ENCODE data around the gene DNAI7. TPM values are rescaled to one million over a fixed set of nuclear protein-coding genes. Genes with fewer than 3 reads are reported as not detected.

Gene DNAI7
- total RNA-seq, 1 experiment from 2014 or later: 2.9 TPM

DNA sequence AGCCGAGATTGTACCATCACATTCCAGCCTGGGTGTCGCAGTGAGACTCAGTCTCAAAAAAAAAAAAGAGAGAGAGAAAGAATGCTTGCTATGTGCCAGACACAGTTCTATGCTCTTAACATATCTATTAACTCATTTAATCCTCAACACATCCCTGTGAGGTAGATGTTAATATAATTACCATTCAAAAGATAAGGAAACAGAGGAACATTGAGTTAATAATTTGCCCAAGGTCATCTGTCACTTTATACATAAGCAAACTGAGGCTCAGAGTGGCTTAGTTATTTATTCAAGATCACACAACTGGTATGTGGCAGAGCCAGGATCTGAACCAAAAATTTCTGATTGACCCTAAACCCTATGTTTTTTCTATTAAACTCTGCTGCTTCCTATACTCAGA, 129.9 kb downstream of the DNAI7 start:
- H3K27ac ChIP-seq: no peak overlapping the region
- H3K9me3 ChIP-seq (ENCODE audit: insufficient read depth, low read depth): no peaks in the 10 kb centered on the region
- H3K36me3 ChIP-seq (ENCODE audit: low read depth): no peaks in the 10 kb centered on the region
- no peak overlapping the region for H3K4me3 ChIP-seq
- ChIA-PET CTCF (no interaction called here), POLR2A (ENCODE audit: unreplicated experiment) (no interaction called here)
- no peaks in the 10 kb centered on the region for H3K79me2 ChIP-seq (ENCODE audit: low read depth)
- DNase-seq: no peak
- no peaks in the 10 kb centered on the region for H3F3A ChIP-seq (ENCODE audit: insufficient read depth, low read depth)
- H3K9me2 ChIP-seq (ENCODE audit: insufficient read depth): no peaks in the 10 kb centered on the region
- TF ChIP-seq EZH2 (IDR thresholded peaks at IDR 0.05; ENCODE audit: low read depth): no peak
- TF ChIP-seq, protein P1, sequence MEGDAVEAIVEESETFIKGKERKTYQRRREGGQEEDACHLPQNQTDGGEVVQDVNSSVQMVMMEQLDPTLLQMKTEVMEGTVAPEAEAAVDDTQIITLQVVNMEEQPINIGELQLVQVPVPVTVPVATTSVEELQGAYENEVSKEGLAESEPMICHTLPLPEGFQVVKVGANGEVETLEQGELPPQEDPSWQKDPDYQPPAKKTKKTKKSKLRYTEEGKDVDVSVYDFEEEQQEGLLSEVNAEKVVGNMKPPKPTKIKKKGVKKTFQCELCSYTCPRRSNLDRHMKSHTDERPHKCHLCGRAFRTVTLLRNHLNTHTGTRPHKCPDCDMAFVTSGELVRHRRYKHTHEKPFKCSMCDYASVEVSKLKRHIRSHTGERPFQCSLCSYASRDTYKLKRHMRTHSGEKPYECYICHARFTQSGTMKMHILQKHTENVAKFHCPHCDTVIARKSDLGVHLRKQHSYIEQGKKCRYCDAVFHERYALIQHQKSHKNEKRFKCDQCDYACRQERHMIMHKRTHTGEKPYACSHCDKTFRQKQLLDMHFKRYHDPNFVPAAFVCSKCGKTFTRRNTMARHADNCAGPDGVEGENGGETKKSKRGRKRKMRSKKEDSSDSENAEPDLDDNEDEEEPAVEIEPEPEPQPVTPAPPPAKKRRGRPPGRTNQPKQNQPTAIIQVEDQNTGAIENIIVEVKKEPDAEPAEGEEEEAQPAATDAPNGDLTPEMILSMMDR (conservative IDR thresholded peaks at IDR 0.05): no peak
- no peaks in the 10 kb centered on the region for H3K27me3 ChIP-seq (ENCODE audit: insufficient read depth, low read depth)
- intact Hi-C loops (cut with micrococcal nuclease; ENCODE audit: unreplicated experiment): no loop called here
- no TSS peak for BruUV-seq (replicated peaks)
- no peaks in the 10 kb centered on the region for H4K20me1 ChIP-seq (ENCODE audit: insufficient read depth)
- H3K4me1 ChIP-seq (replicated peaks; ENCODE audit: insufficient read depth): no peaks in the 10 kb centered on the region
- no peak overlapping the region for H2AFZ ChIP-seq
- H3K4me2 ChIP-seq: no peak overlapping the region

DNA sequence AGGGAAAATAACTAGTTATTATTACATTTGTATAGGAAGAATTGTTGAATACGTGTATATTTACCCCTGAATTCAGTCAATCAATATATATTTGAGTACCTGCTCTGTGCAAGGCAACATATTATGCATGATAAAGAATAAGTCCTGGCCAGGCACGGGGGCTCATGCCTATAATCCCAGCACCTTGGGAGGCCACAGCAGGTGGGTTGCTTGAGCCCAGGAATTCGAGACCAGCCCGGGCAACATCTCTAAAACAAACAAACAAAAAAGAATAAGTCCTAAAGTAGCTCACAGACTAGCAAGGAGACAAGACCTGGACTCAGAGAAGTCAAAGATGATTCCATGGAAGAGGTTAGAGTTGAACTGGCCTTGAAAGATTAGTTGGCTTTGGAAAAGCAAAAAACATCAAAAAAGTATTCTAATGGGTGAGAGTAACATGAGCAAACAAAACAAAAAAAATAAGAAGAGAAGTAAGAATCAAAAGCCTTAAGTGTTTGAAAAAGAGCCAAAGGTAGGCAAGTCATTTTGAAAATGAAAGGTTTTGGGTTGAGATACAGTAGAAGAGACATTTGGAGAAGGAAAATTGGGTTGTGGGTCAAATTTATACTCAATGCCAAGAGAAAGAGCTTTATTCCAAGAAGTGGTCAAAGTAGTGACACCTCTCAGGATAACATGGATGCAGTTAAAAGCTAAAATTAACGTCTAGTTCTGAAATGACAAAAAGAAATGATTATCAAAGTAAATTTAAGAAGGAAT, 130.9 kb downstream of the DNAI7 start:
- no peaks in the 10 kb centered on the region for H3K36me3 ChIP-seq (ENCODE audit: low read depth)
- no peaks in the 10 kb centered on the region for H4K20me1 ChIP-seq (ENCODE audit: insufficient read depth)
- ChIA-PET POLR2A (ENCODE audit: unreplicated experiment) (no interaction called here), CTCF (no interaction called here)
- no peaks in the 10 kb centered on the region for H3K9me2 ChIP-seq (ENCODE audit: insufficient read depth)
- no peak overlapping the region for H3K4me2 ChIP-seq
- DNase-seq: no peak
- no TSS peak for BruUV-seq (replicated peaks)
- no peaks in the 10 kb centered on the region for H3K9me3 ChIP-seq (ENCODE audit: insufficient read depth, low read depth)
- no peaks in the 10 kb centered on the region for H3K79me2 ChIP-seq (ENCODE audit: low read depth)
- no peak overlapping the region for H3K4me3 ChIP-seq
- H2AFZ ChIP-seq: no peak overlapping the region
- H3K27ac ChIP-seq: no peak overlapping the region
- H3F3A ChIP-seq (ENCODE audit: insufficient read depth, low read depth): no peaks in the 10 kb centered on the region
- no peaks in the 10 kb centered on the region for H3K4me1 ChIP-seq (replicated peaks; ENCODE audit: insufficient read depth)
- intact Hi-C loops (cut with micrococcal nuclease; ENCODE audit: unreplicated experiment): no loop called here
- H3K27me3 ChIP-seq (ENCODE audit: insufficient read depth, low read depth): no peaks in the 10 kb centered on the region
- TF ChIP-seq EZH2 (IDR thresholded peaks at IDR 0.05; ENCODE audit: low read depth): no peak
- TF ChIP-seq, protein P1 (conservative IDR thresholded peaks at IDR 0.05): no peak

DNA sequence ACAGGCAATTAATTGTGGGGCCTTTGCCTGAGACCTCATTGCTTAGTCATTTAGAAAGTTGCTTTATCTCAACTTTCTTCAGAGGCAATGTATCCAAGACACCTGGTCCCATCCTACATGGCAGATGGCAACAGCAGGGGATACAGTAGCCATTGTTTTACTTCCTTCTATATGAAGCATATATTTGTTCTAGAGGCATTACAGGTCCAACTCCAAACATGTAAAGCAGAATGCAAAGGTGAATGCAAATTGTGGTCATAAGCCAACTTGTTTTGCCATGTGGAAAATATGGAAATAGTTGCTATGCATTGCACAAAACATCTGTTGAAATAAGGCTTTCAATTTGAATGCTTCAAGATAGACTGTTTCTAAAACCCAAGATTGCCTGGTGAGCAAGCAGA, 136.3 kb downstream of the DNAI7 start:
- Histone ChIP-seq H3K4me1 (replicated peaks; ENCODE audit: insufficient read depth) (no peaks in the 10 kb centered on the region), H3K4me2 (no peak overlapping the region), H3K9me3 (ENCODE audit: insufficient read depth, low read depth) (no peaks in the 10 kb centered on the region), H3F3A (ENCODE audit: insufficient read depth, low read depth) (no peaks in the 10 kb centered on the region), H2AFZ (no peak overlapping the region), H3K9me2 (ENCODE audit: insufficient read depth) (no peaks in the 10 kb centered on the region), H3K27ac (no peak overlapping the region), H3K4me3 (no peak overlapping the region), H3K79me2 (ENCODE audit: low read depth) (no peaks in the 10 kb centered on the region), H4K20me1 (ENCODE audit: insufficient read depth) (no peaks in the 10 kb centered on the region), H3K36me3 (ENCODE audit: low read depth) (no peaks in the 10 kb centered on the region), H3K27me3 (ENCODE audit: insufficient read depth, low read depth) (no peaks in the 10 kb centered on the region)
- ChIA-PET CTCF (no interaction called here), POLR2A (ENCODE audit: unreplicated experiment) (no interaction called here)
- DNase-seq: no peak
- intact Hi-C loops (cut with micrococcal nuclease; ENCODE audit: unreplicated experiment): no loop called here
- TF ChIP-seq EZH2 (IDR thresholded peaks at IDR 0.05; ENCODE audit: low read depth): no peak
- TF ChIP-seq, protein P1 (conservative IDR thresholded peaks at IDR 0.05): no peak
- no TSS peak for BruUV-seq (replicated peaks)

Other genes starting within 250 kb of the DNAI7 start
- 75.4 and 78.6 TPM in 2 replicates for gene BCAT1, start 246.1 kb downstream of the DNAI7 start, total RNA-seq (2021)
- gene ETFRF1, start 77 bp upstream of the DNAI7 start, total RNA-seq (2021): 11.6 and 15.9 TPM in 2 replicates
- gene KRAS, start 55.8 kb upstream of the DNAI7 start, total RNA-seq (2021): 34.0 and 40.0 TPM in 2 replicates